Brain microvascular endothelial cell (primary cell): Measurements from ENCODE around the gene PRSS33.

Source experiments
- DNase-seq: peaks from one replicate; pipeline ENCODE4 v3.0.0-alpha.2; 2020
- H3K27ac ChIP-seq: fragments of 250-450 bp; sonication (Bioruptor Pico); 2 replicates; pipeline ENCODE4 v1.5.1; 2020; ENCODE audit warnings: mild to moderate bottlenecking, moderate library complexity
- H3K27me3 ChIP-seq: fragments of 250-450 bp; sonication (Bioruptor Pico); replicated peaks from 2 replicates; pipeline ENCODE4 v1.5.1; 2020; ENCODE audit warnings: mild to moderate bottlenecking
- H3K36me3 ChIP-seq: fragments of 250-450 bp; sonication (Bioruptor Pico); replicated peaks from 2 replicates; pipeline ENCODE4 v1.5.1; 2020; ENCODE audit warnings: mild to moderate bottlenecking
- H3K4me3 ChIP-seq: 2 replicates; pipeline ENCODE4 v1.5.1; 2011; ENCODE audit warnings: low read depth, mild to moderate bottlenecking, control low read depth, low read length, moderate library complexity
- in situ Hi-C: cut with HindIII; loops from 2 replicates; pipeline ENCODE4 v1.10.0; 2017; ENCODE audit warnings: low sequenced_read_pairs, low pct_ligation_motif_present
- TF ChIP-seq, protein P1 (sequence below): IDR thresholded peaks from 2 replicates; pipeline ENCODE4 v1.5.1; 2011; ENCODE audit warnings: low read depth, mild to moderate bottlenecking, moderate library complexity, low read length, control low read depth, inconsistent platforms; ENCODE audit errors: missing control alignments

PRSS33 gene

DNA sequence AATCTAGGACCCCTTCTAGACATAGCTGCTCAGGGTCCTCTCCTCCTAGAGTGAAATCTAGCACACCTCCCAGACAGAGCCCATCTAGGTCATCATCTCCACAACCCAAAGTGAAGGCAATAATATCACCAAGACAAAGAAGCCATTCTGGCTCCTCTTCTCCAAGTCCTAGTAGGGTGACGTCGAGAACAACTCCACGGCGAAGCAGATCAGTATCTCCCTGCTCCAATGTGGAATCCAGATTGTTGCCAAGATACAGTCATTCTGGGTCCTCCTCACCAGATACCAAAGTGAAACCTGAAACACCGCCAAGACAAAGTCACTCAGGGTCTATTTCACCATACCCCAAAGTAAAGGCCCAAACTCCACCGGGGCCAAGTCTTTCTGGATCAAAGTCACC, 24.2 kb downstream of the PRSS33 start:
- no peak overlapping the region for H3K4me3 ChIP-seq

DNA sequence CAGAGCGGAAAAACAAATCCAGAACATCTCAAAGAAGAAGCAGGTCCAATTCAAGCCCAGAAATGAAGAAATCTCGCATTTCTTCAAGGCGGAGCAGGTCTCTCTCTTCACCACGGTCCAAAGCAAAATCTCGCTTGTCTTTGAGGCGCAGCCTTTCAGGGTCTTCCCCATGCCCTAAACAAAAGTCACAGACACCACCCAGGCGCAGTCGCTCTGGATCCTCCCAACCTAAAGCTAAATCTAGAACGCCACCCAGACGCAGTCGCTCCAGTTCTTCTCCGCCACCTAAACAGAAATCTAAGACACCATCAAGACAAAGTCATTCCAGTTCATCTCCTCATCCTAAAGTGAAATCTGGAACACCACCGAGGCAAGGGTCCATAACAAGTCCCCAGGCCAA, 24.6 kb downstream of the PRSS33 start:
- in situ Hi-C loops, result no loop called here
- no peaks in the 10 kb centered on the region for H3K27me3 ChIP-seq
- no peak overlapping the region for H3K27ac ChIP-seq
- TF ChIP-seq, protein P1, sequence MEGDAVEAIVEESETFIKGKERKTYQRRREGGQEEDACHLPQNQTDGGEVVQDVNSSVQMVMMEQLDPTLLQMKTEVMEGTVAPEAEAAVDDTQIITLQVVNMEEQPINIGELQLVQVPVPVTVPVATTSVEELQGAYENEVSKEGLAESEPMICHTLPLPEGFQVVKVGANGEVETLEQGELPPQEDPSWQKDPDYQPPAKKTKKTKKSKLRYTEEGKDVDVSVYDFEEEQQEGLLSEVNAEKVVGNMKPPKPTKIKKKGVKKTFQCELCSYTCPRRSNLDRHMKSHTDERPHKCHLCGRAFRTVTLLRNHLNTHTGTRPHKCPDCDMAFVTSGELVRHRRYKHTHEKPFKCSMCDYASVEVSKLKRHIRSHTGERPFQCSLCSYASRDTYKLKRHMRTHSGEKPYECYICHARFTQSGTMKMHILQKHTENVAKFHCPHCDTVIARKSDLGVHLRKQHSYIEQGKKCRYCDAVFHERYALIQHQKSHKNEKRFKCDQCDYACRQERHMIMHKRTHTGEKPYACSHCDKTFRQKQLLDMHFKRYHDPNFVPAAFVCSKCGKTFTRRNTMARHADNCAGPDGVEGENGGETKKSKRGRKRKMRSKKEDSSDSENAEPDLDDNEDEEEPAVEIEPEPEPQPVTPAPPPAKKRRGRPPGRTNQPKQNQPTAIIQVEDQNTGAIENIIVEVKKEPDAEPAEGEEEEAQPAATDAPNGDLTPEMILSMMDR, result no peak
- no peak for DNase-seq
- peaks cover 100% of the 10 kb centered on the region for H3K36me3 ChIP-seq
- H3K4me3 ChIP-seq, result no peak overlapping the region

More for the DNA sequence above, 24.2 kb downstream of the PRSS33 start:
- in situ Hi-C loops, result no loop called here
- H3K36me3 ChIP-seq, result peaks cover 100% of the 10 kb centered on the region
- DNase-seq, result no peak
- no peaks in the 10 kb centered on the region for H3K27me3 ChIP-seq
- no peak overlapping the region for H3K27ac ChIP-seq
- TF ChIP-seq, protein P1, result no peak

DNA sequence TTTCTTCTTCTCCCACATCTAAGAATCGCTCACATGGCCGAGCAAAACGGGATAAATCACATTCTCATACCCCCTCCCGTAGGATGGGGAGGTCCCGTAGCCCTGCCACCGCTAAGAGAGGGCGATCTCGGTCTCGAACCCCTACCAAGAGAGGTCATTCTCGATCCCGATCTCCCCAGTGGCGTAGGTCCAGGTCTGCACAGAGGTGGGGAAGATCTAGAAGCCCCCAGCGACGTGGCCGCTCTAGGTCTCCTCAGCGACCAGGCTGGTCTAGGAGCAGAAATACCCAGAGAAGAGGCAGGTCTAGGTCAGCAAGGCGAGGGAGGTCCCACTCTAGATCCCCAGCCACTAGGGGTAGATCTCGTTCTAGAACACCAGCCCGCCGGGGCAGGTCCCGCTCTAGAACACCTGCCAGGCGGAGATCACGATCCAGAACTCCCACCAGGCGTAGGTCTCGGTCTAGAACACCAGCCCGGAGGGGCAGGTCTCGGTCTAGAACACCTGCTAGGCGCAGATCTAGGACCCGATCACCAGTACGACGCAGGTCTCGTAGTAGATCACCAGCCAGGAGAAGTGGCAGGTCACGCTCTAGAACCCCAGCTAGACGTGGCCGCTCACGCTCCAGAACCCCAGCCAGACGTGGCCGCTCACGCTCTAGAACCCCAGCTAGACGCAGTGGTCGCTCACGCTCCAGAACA, 25.3 kb downstream of the PRSS33 start:
- Histone ChIP-seq H3K27me3 (no peaks in the 10 kb centered on the region), H3K4me3 (no peak overlapping the region), H3K27ac (no peak overlapping the region), H3K36me3 (peaks cover 99% of the 10 kb centered on the region)
- TF ChIP-seq, protein P1, result no peak
- no peak for DNase-seq
- in situ Hi-C loops, result no loop called here

DNA sequence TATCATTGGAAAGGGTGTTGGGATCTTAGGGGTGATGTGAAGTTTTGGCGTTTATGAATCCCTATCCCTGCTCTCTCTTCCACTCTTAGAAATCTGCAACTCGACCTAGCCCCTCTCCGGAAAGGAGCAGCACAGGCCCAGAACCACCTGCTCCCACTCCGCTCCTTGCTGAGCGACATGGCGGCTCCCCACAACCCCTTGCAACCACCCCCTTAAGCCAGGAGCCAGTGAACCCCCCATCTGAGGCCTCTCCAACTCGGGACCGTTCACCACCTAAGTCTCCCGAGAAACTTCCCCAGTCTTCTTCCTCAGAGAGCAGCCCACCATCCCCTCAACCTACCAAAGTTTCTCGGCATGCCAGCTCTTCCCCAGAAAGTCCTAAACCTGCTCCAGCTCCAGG, 25.9 kb downstream of the PRSS33 start:
- Histone ChIP-seq H3K27ac (no peak overlapping the region), H3K27me3 (no peaks in the 10 kb centered on the region), H3K36me3 (peaks cover 99% of the 10 kb centered on the region), H3K4me3 (no peak overlapping the region)
- TF ChIP-seq, protein P1, result no peak
- in situ Hi-C loops, result no loop called here
- no peak for DNase-seq

DNA sequence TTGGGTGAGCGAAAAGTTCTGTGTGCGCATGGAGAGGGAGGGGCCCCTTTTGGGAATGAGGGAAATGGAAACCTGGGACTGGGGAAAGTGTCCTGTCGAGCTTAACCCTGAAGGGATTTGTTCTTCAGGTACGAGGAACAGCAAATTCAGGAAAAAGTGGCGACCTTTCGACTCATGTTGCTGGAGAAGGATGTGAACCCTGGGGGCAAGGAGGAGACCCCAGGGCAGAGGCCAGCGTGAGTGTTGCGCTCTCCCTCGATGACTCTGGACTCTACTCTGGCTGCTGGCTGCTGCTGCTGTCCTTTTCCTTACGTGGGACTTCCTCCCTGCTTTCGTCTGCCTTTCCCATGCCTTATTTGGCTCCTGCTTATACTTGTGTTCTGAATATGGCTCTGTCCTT, 30.0 kb downstream of the PRSS33 start:
- TF ChIP-seq, protein P1, result no peak
- no peaks in the 10 kb centered on the region for H3K27me3 ChIP-seq
- H3K4me3 ChIP-seq, result no peak overlapping the region
- in situ Hi-C loops, result no loop called here
- DNase-seq, result no peak
- H3K27ac ChIP-seq, result no peak overlapping the region
- H3K36me3 ChIP-seq, result peaks cover 60% of the 10 kb centered on the region
